Esophagus muscularis mucosa (tissue), 4 donors: ENCODE results near the gene AFAP1L1. TPM values are rescaled to one million over a fixed set of nuclear protein-coding genes. Genes with fewer than 3 reads are reported as not detected.

Experiments used
- DNase-seq: peaks from one replicate; pipeline ENCODE4 v3.0.0-alpha.2; 2017; ENCODE audit errors: extremely low spot score
- H3K27ac ChIP-seq, 4 donors: fragments of 200-600 bp; sonication (generic); replicated peaks in 1 of 4; 1 replicate in 3 of 4; 2 replicates in 1 of 4; pipeline ENCODE4 v1.5.1; 2016 to 2019; ENCODE audit warnings: mild to moderate bottlenecking in 1 of 4
- H3K27me3 ChIP-seq, 4 donors: fragments of 200-600 bp; sonication (generic); one replicate each; pipeline versions ENCODE4 v1.5.1 to v1.6.0; 2016 to 2019
- H3K36me3 ChIP-seq, 4 donors: fragments of 200-600 bp; sonication (generic); one replicate each; pipeline ENCODE4 v1.5.1; 2016 to 2019
- H3K4me1 ChIP-seq, 4 donors: fragments of 200-600 bp; sonication (generic); one replicate each; pipeline ENCODE4 v1.5.1; 2016 to 2019
- H3K4me3 ChIP-seq, 4 donors: fragments of 200-600 bp; sonication (generic); 1 replicate in 2 of 4; 2 replicates in 2 of 4; pipeline ENCODE4 v1.5.1; 2016 to 2019; ENCODE audit warnings: mild to moderate bottlenecking in 4 of 4, moderate library complexity in 1 of 4
- H3K9me3 ChIP-seq, 4 donors: fragments of 200-600 bp; sonication (generic); 1 replicate in 3 of 4; 2 replicates in 1 of 4; pipeline ENCODE4 v1.5.1; 2016 to 2019
- EP300 ChIP-seq: sonication (generic); formaldehyde crosslinking; IDR thresholded peaks from one replicate; pipeline ENCODE4 v1.6.1; 2017; ENCODE audit warnings: antibody characterized with exemption
- POLR2A ChIP-seq: fragments of 450-650 bp; IDR thresholded peaks from one replicate; pipeline ENCODE4 v1.6.1; 2017; ENCODE audit warnings: antibody characterized with exemption, moderate library complexity, mild to moderate bottlenecking, low read depth
- POLR2AphosphoS5 ChIP-seq, 2 donors: sonication (generic); formaldehyde crosslinking; IDR thresholded peaks; one replicate each; pipeline ENCODE4 v1.6.1; 2017; ENCODE audit warnings: antibody characterized with exemption in 2 of 2
- WGBS: methylation state at CpG from one replicate; pipeline ENCODE4 v1.1.5; 2018; 5-methylcytosine and 5-hydroxymethylcytosine counted together
- intact Hi-C: fragments of 100-400 bp; cut with DNase I; formaldehyde crosslinking; loops from one replicate; pipeline ENCODE4 v1.15.1; 2023
- total RNA-seq, 4 donors: library from RNA; depleted of rRNA; stranded (reverse); fragments of >200 nt; gene quantifications; one replicate each; pipeline versions ENCODE4 v1.1.0 to v1.2.1, GENCODE V29; 2016
- TF ChIP-seq, protein P1 (sequence below), 3 experiments: fragments of 200-600 bp in 2 of 3; fragments of 450-650 bp in 1 of 3; sonication (generic) in 2 of 3; IDR thresholded peaks; one replicate each; pipeline ENCODE4 v1.5.1; 2017 to 2019; ENCODE audit warnings: antibody characterized with exemption in 3 of 3, mild to moderate bottlenecking in 2 of 3, moderate library complexity in 1 of 3

The AFAP1L1 gene
- total RNA-seq, 4 donors from 2014 or later = 10.0 to 23.8 (median 16.6) TPM

- DNase-seq = no peak
- intact Hi-C loops = no loop called here
- peaks cover 11 to 24% (median 19%) of the 10 kb centered on the region in 4 donors for H3K4me1 ChIP-seq
- no peaks in the 10 kb centered on the region for H3K27me3 ChIP-seq
- 92% methylated on average over 9 of the region's 12 CpGs for WGBS
- TF ChIP-seq, protein P1, sequence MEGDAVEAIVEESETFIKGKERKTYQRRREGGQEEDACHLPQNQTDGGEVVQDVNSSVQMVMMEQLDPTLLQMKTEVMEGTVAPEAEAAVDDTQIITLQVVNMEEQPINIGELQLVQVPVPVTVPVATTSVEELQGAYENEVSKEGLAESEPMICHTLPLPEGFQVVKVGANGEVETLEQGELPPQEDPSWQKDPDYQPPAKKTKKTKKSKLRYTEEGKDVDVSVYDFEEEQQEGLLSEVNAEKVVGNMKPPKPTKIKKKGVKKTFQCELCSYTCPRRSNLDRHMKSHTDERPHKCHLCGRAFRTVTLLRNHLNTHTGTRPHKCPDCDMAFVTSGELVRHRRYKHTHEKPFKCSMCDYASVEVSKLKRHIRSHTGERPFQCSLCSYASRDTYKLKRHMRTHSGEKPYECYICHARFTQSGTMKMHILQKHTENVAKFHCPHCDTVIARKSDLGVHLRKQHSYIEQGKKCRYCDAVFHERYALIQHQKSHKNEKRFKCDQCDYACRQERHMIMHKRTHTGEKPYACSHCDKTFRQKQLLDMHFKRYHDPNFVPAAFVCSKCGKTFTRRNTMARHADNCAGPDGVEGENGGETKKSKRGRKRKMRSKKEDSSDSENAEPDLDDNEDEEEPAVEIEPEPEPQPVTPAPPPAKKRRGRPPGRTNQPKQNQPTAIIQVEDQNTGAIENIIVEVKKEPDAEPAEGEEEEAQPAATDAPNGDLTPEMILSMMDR (IDR thresholded peaks at IDR 0.05) = no peak
- TF ChIP-seq EP300 (no peak), POLR2A (no peak), POLR2AphosphoS5 (IDR thresholded peaks at IDR 0.05) (no peak)
- no peaks in the 10 kb centered on the region for H3K9me3 ChIP-seq
- no peak overlapping the region for H3K27ac ChIP-seq
- H3K36me3 ChIP-seq = no peaks in the 10 kb centered on the region
- no peak overlapping the region for H3K4me3 ChIP-seq
These were observed 90.9 kb downstream of the AFAP1L1 start for GRCh38 chr5:149362541-149362940.

DNA sequence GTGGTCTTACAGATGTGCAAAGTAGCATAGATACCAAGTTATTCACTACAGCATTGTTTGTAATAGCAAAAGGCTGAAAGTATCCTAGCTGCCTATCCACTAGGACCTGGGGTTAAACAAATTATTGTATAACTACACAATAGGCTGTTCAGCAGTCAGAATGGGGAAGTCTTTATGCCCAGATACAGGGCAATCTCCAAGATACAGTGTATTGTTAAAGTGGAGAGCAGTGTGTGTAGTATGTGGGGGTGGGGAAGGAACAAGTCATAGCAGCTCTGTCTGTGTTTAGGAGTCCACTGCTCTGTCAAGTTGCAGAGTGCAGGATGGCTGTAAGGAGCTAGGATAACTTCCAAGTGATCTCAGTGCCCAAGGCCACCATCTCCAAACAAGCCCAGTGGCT, 91.7 kb downstream of the AFAP1L1 start:
- TF ChIP-seq POLR2AphosphoS5 (IDR thresholded peaks at IDR 0.05) (no peak), EP300 (no peak), POLR2A (no peak)
- TF ChIP-seq, protein P1 (IDR thresholded peaks at IDR 0.05) = no peak
- Histone ChIP-seq H3K27ac (no peak overlapping the region), H3K9me3 (no peaks in the 10 kb centered on the region), H3K4me3 (no peak overlapping the region), H3K4me1 (peaks cover 8 to 27% (median 22%) of the 10 kb centered on the region in 4 donors), H3K27me3 (no peaks in the 10 kb centered on the region), H3K36me3 (no peaks in the 10 kb centered on the region)
- DNase-seq = no peak
- intact Hi-C loops = no loop called here

- no peak for DNase-seq
- Histone ChIP-seq H3K9me3 (no peaks in the 10 kb centered on the region), H3K27ac (no peak overlapping the region), H3K36me3 (no peaks in the 10 kb centered on the region), H3K4me3 (no peak overlapping the region), H3K27me3 (no peaks in the 10 kb centered on the region), H3K4me1 (peaks cover 5 to 23% (median 17%) of the 10 kb centered on the region in 4 donors)
- 97% methylated on average over 9 of the region's 9 CpGs for WGBS
- no peak for TF ChIP-seq POLR2AphosphoS5 (IDR thresholded peaks at IDR 0.05)
- TF ChIP-seq POLR2A = no peak
- TF ChIP-seq, protein P1 (IDR thresholded peaks at IDR 0.05) = no peak
- TF ChIP-seq EP300 = no peak
- intact Hi-C loops = no loop called here
These were observed 92.3 kb downstream of the AFAP1L1 start for GRCh38 chr5:149363936-149364335.

- Histone ChIP-seq H3K4me1 (peaks cover 5 to 17% (median 16%) of the 10 kb centered on the region in 4 donors), H3K27me3 (no peaks in the 10 kb centered on the region), H3K27ac (no peak overlapping the region), H3K36me3 (no peaks in the 10 kb centered on the region), H3K4me3 (no peak overlapping the region), H3K9me3 (no peaks in the 10 kb centered on the region)
- DNase-seq = no peak
- TF ChIP-seq, protein P1 (IDR thresholded peaks at IDR 0.05) = no peak
- TF ChIP-seq EP300 (no peak), POLR2AphosphoS5 (IDR thresholded peaks at IDR 0.05) (no peak), POLR2A (no peak)
- WGBS = 95% methylated on average over 2 of the region's 2 CpGs
- intact Hi-C loops = loop anchor here (5.0 kb wide), 3 partner anchors 47 to 203 kb away; no protein-coding TSS in a partner anchor
These were observed 93.1 kb downstream of the AFAP1L1 start for GRCh38 chr5:149364719-149365118.

DNA sequence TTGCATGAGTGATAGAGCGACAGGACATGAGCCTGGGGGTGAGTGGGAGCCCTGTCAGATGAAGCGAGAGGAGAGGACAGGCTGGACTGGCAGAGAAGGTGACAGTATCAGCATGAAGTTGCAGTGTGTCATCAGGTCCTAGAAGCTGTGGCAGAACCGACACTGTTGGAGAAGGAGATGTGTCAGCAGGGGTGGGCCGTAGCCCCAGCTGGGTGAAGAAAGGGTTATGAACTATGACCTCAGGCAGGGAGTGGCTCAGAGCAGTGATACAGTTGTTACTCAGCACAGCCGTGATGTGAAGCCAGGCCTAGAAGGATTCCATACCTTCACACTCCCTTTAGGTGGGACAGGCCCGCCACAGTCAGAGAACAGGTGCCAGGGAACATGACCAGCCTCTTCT, 93.8 kb downstream of the AFAP1L1 start:
- no peak overlapping the region for H3K27ac ChIP-seq
- DNase-seq = no peak
- H3K36me3 ChIP-seq = no peaks in the 10 kb centered on the region
- TF ChIP-seq, protein P1 (IDR thresholded peaks at IDR 0.05) = no peak
- intact Hi-C loops = loop anchor here (5.0 kb wide), 3 partner anchors 48 to 202 kb away; no protein-coding TSS in a partner anchor
- no peaks in the 10 kb centered on the region for H3K9me3 ChIP-seq
- peaks cover 5 to 24% (median 16%) of the 10 kb centered on the region in 4 donors for H3K4me1 ChIP-seq
- H3K27me3 ChIP-seq = no peaks in the 10 kb centered on the region
- WGBS = 93% methylated on average over 6 of the region's 6 CpGs
- no peak overlapping the region for H3K4me3 ChIP-seq
